GM21717 (cell line): ENCODE measurements around the gene MED15.
"Not testable (repeated sequence)": the region's sequence is repeated elsewhere in the genome, so short reads cannot be mapped to it uniquely, and the experiment has no call there.

Source experiments
- ATAC-seq: cut with Tn5 transposase; IDR thresholded peaks from one replicate; pipeline ENCODE4 v1.9.1; 2021; ENCODE audit warnings: mild to moderate bottlenecking, moderate library complexity; ENCODE audit not compliant: unreplicated experiment

The MED15 gene

GRCh38 chr22:20483771-20484170 is 23.6 kb upstream of the MED15 start:
- no peak for ATAC-seq

GRCh38 chr22:20484948-20485683 is 22.3 kb upstream of the MED15 start:
- ATAC-seq: no peak

GRCh38 chr22:20486229-20486628 is 21.2 kb upstream of the MED15 start:
- no peak for ATAC-seq

- ATAC-seq: no peak
These were observed 19.7 kb upstream of the MED15 start for GRCh38 chr22:20487715-20488114.

GRCh38 chr22:20488946-20489345 is 18.5 kb upstream of the MED15 start:
- no peak for ATAC-seq

- no peak for ATAC-seq
These were observed 17.0 kb upstream of the MED15 start for GRCh38 chr22:20490183-20490940.

- ATAC-seq: no peak
These were observed 16.5 kb upstream of the MED15 start for GRCh38 chr22:20490941-20491307.

- no peak for ATAC-seq
These were observed 16.1 kb upstream of the MED15 start for GRCh38 chr22:20491346-20491745.

- no peak for ATAC-seq
These were observed 12.2 kb upstream of the MED15 start, which contains the start of gene KLHL22 for GRCh38 chr22:20494978-20495860. TSS of gene KLHL22 (minus strand) at chr22:20495795. CDS start at chr22:20489211, 6,584 bp downstream.

GRCh38 chr22:20495861-20496681 is 11.3 kb upstream of the MED15 start:
- ATAC-seq: peak; percentile 65

- no peak for ATAC-seq
These were observed 10.0 kb upstream of the MED15 start for GRCh38 chr22:20497426-20497825.

- no peak for ATAC-seq
These were observed 8.5 kb upstream of the MED15 start for GRCh38 chr22:20498913-20499312.

GRCh38 chr22:20499769-20500168 is 7.6 kb upstream of the MED15 start:
- ATAC-seq: no peak

- no peak for ATAC-seq
These were observed 3.6 kb upstream of the MED15 start for GRCh38 chr22:20503816-20504215.

GRCh38 chr22:20504293-20504922 is 3.0 kb upstream of the MED15 start:
- not testable (repeated sequence) for ATAC-seq

GRCh38 chr22:20506543-20507252 is 712 bp upstream of the MED15 start:
- no peak for ATAC-seq

- not testable (repeated sequence) for ATAC-seq
These were observed 801 bp downstream of the MED15 start for GRCh38 chr22:20508067-20508755.

GRCh38 chr22:20508815-20509271 is 1.4 kb downstream of the MED15 start:
- no peak for ATAC-seq
